Measurements from ENCODE around the gene LSM14A. TPM values are rescaled to one million over a fixed set of nuclear protein-coding genes. Genes with fewer than 3 reads are reported as not detected.

LSM14A gene
- polyA plus RNA-seq, 6 donors from 2014 or later = 165 to 191 (median 176) TPM

Other genes with a start within 250 kb of the LSM14A start
- gene GARRE1, start 82.0 kb downstream of the LSM14A start, polyA plus RNA-seq (ENCODE audit: low read depth in 6 of 6) = 10 to 100 TPM in 2 of 6 donors, 1 to 10 TPM in 4; 2.1 to 16.9 (median 9.4) TPM
- gene GPI, start 192.7 kb downstream of the LSM14A start, polyA plus RNA-seq (ENCODE audit: low read depth in 6 of 6) = 100 to 1,000 TPM in 5 of 6 donors, 10 to 100 TPM in 1; 98.5 to 118 (median 111) TPM
- gene PDCD2L, start 231.9 kb downstream of the LSM14A start, polyA plus RNA-seq (ENCODE audit: low read depth in 6 of 6) = 10 to 100 TPM in 5 of 6 donors, 1 to 10 TPM in 1; 4.7 to 20.9 (median 16.3) TPM